PC-3 (cell line): Measurements from ENCODE around the gene PPP1R3C.

Experiments
- EZH2 ChIP-seq: fragments of 300-600 bp; sonication (generic); IDR thresholded peaks from one replicate; pipeline ENCODE4 v1.6.1; 2017; ENCODE audit warnings: antibody characterized with exemption, mild to moderate bottlenecking, low read length; ENCODE audit not compliant: unreplicated experiment
- EZH2phosphoT487 ChIP-seq: fragments of 300-600 bp; sonication (generic); IDR thresholded peaks from 2 replicates; pipeline ENCODE4 v1.6.1; 2018; ENCODE audit warnings: mild to moderate bottlenecking, antibody characterized with exemption, low read length, borderline replicate concordance
- TF ChIP-seq, protein P1 (sequence below): fragments of 300-600 bp; sonication (generic); conservative IDR thresholded peaks from 2 replicates; pipeline ENCODE4 v1.5.1; 2017; ENCODE audit warnings: antibody characterized with exemption, low read depth, mild to moderate bottlenecking, low read length

DNA sequence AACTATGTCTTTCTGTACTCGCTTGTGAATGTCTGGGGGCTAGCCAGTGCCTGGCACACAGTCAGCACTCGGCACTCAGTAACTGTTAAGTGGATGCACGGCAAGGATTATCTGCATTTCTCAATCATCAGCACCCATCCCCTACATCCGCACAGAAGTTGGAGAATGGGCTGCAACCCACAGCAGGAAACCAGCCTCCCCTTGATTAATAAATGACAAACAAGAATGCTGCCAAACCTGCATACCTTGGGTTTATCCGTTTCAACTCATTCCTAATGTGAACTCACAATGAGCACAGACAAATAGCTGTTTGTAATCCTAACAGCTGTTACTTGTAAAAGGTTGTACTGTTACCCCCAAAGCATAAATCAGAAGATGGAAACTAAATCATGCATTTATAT, 28.9 kb downstream of the PPP1R3C start:
- TF ChIP-seq EZH2 (no peak), EZH2phosphoT487 (no peak)
- TF ChIP-seq, protein P1, sequence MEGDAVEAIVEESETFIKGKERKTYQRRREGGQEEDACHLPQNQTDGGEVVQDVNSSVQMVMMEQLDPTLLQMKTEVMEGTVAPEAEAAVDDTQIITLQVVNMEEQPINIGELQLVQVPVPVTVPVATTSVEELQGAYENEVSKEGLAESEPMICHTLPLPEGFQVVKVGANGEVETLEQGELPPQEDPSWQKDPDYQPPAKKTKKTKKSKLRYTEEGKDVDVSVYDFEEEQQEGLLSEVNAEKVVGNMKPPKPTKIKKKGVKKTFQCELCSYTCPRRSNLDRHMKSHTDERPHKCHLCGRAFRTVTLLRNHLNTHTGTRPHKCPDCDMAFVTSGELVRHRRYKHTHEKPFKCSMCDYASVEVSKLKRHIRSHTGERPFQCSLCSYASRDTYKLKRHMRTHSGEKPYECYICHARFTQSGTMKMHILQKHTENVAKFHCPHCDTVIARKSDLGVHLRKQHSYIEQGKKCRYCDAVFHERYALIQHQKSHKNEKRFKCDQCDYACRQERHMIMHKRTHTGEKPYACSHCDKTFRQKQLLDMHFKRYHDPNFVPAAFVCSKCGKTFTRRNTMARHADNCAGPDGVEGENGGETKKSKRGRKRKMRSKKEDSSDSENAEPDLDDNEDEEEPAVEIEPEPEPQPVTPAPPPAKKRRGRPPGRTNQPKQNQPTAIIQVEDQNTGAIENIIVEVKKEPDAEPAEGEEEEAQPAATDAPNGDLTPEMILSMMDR: no peak
